ENCODE data around the gene AGAP1.

Gene AGAP1

GRCh38 chr2:235507928-235508327 is 14.1 kb downstream of the AGAP1 start:
- no peak for DNase-seq (ENCODE audit: low read depth in 2 of 3, low spot score in 1 of 3)

GRCh38 chr2:235508371-235509160 is 14.7 kb downstream of the AGAP1 start:
- DNase-seq (ENCODE audit: low read depth in 2 of 3, low spot score in 1 of 3): no peak

- DNase-seq (ENCODE audit: low read depth in 2 of 3, low spot score in 1 of 3): no peak
Measured at GRCh38 chr2:235510318-235510717, 16.5 kb downstream of the AGAP1 start.

GRCh38 chr2:235511187-235511661 is 17.4 kb downstream of the AGAP1 start:
- DNase-seq (ENCODE audit: low read depth in 2 of 3, low spot score in 1 of 3): no peak

GRCh38 chr2:235511751-235512698 is 18.2 kb downstream of the AGAP1 start:
- DNase-seq (ENCODE audit: low read depth in 2 of 3, low spot score in 1 of 3): no peak

GRCh38 chr2:235512699-235513053 is 18.8 kb downstream of the AGAP1 start:
- no peak for DNase-seq (ENCODE audit: low read depth in 2 of 3, low spot score in 1 of 3)

GRCh38 chr2:235513984-235514626 is 20.3 kb downstream of the AGAP1 start:
- DNase-seq (ENCODE audit: low read depth in 2 of 3, low spot score in 1 of 3): no peak

GRCh38 chr2:235514627-235515363 is 21.0 kb downstream of the AGAP1 start:
- DNase-seq (ENCODE audit: low read depth in 2 of 3, low spot score in 1 of 3): no peak

GRCh38 chr2:235515364-235515742 is 21.5 kb downstream of the AGAP1 start:
- DNase-seq (ENCODE audit: low read depth in 2 of 3, low spot score in 1 of 3): no peak

GRCh38 chr2:235515821-235516220 is 22.0 kb downstream of the AGAP1 start:
- DNase-seq (ENCODE audit: low read depth in 2 of 3, low spot score in 1 of 3): no peak

GRCh38 chr2:235516257-235516656 is 22.4 kb downstream of the AGAP1 start:
- DNase-seq (ENCODE audit: low read depth in 2 of 3, low spot score in 1 of 3): no peak

GRCh38 chr2:235518322-235519090 is 24.7 kb downstream of the AGAP1 start:
- DNase-seq (ENCODE audit: low read depth in 2 of 3, low spot score in 1 of 3): no peak

GRCh38 chr2:235520787-235521186 is 26.9 kb downstream of the AGAP1 start:
- DNase-seq (ENCODE audit: low read depth in 2 of 3, low spot score in 1 of 3): no peak

- DNase-seq (ENCODE audit: low read depth in 2 of 3, low spot score in 1 of 3): no peak
Measured at GRCh38 chr2:235521844-235522243, 28.0 kb downstream of the AGAP1 start.

GRCh38 chr2:235523021-235523420 is 29.2 kb downstream of the AGAP1 start:
- DNase-seq (ENCODE audit: low read depth in 2 of 3, low spot score in 1 of 3): no peak

GRCh38 chr2:235523486-235524150 is 29.8 kb downstream of the AGAP1 start:
- no peak for DNase-seq (ENCODE audit: low read depth in 2 of 3, low spot score in 1 of 3)

- no peak for DNase-seq (ENCODE audit: low read depth in 2 of 3, low spot score in 1 of 3)
Measured at GRCh38 chr2:235526166-235526565, 32.3 kb downstream of the AGAP1 start.

- DNase-seq (ENCODE audit: low read depth in 2 of 3, low spot score in 1 of 3): no peak
Measured at GRCh38 chr2:235527806-235528469, 34.1 kb downstream of the AGAP1 start.

- no peak for DNase-seq (ENCODE audit: low read depth in 2 of 3, low spot score in 1 of 3)
Measured at GRCh38 chr2:235529621-235530020, 35.8 kb downstream of the AGAP1 start.
